ENCODE data around the gene KCTD17.

- TF ChIP-seq CTCF (IDR thresholded peaks at IDR 0.05) = no peak
- no peak for TF ChIP-seq USF2 (CRISPR knock-in tag; IDR thresholded peaks at IDR 0.05)
- no peak for TF ChIP-seq ERG (CRISPR knock-in tag; IDR thresholded peaks at IDR 0.05)
- no peak for TF ChIP-seq TEAD4 (CRISPR knock-in tag; IDR thresholded peaks at IDR 0.05)
- TF ChIP-seq ATF6 (CRISPR knock-in tag; IDR thresholded peaks at IDR 0.05) = no peak
- TF ChIP-seq ATF1 (CRISPR knock-in tag; IDR thresholded peaks at IDR 0.05) = no peak
- no peak for TF ChIP-seq NR3C1 (CRISPR knock-in tag; conservative IDR thresholded peaks at IDR 0.05; ENCODE audit: low read depth)
- TF ChIP-seq E2F5 (CRISPR knock-in tag; IDR thresholded peaks at IDR 0.05) = no peak
- TF ChIP-seq ZNF121 (CRISPR knock-in tag; IDR thresholded peaks at IDR 0.05) = no peak
- no peak for TF ChIP-seq E2F1 (CRISPR knock-in tag; IDR thresholded peaks at IDR 0.05)
Observed at GRCh38 chr22:37094239-37094638, 42.7 kb downstream of the KCTD17 start.

Measured in WTC11 (cell line).